ENCODE data around the gene EEF1A1.
"Not testable (repeated sequence)": the region's sequence is repeated elsewhere in the genome, so short reads cannot be mapped to it uniquely, and the experiment has no call there.

The EEF1A1 gene

GRCh38 chr6:73509851-73510250, 11.0 kb downstream of the EEF1A1 start:
- Histone ChIP-seq H3K4me3 (ENCODE audit: low read length) (no peak overlapping the region), H3K4me1 (ENCODE audit: low read length) (peaks cover 16% of the 10 kb centered on the region), H3K9me3 (ENCODE audit: insufficient read depth, low read length) (no peaks in the 10 kb centered on the region), H3K27me3 (ENCODE audit: low read depth, low read length) (no peaks in the 10 kb centered on the region), H2AFZ (ENCODE audit: low read depth, low read length) (no peak overlapping the region), H3K4me2 (ENCODE audit: low read length) (no peak overlapping the region), H4K20me1 (ENCODE audit: insufficient read depth, low read length) (peaks cover 18% of the 10 kb centered on the region), H3K79me2 (ENCODE audit: low read length) (no peaks in the 10 kb centered on the region), H3K27ac (ENCODE audit: low read length) (no peak overlapping the region), H3K36me3 (replicated peaks; ENCODE audit: low read depth, low read length) (peaks cover 22% of the 10 kb centered on the region), H3K9ac (ENCODE audit: low read length) (no peak overlapping the region)
- TF ChIP-seq EZH2phosphoT487 (IDR thresholded peaks at IDR 0.05; ENCODE audit: low read depth), result no peak
- no peak for TF ChIP-seq CTCF (IDR thresholded peaks at IDR 0.05; ENCODE audit: low read depth, low read length)

- Histone ChIP-seq H2AFZ (ENCODE audit: low read depth, low read length) (no peak overlapping the region), H3K27ac (ENCODE audit: low read length) (0 out of 2 replicates have a peak overlapping the region, but pooled peaks have one; percentile 4), H3K4me3 (ENCODE audit: low read length) (no peak overlapping the region), H3K9ac (ENCODE audit: low read length) (no peak overlapping the region), H4K20me1 (ENCODE audit: insufficient read depth, low read length) (peaks cover 14% of the 10 kb centered on the region), H3K4me1 (ENCODE audit: low read length) (peaks cover 11% of the 10 kb centered on the region), H3K27me3 (ENCODE audit: low read depth, low read length) (no peaks in the 10 kb centered on the region), H3K9me3 (ENCODE audit: insufficient read depth, low read length) (no peaks in the 10 kb centered on the region), H3K4me2 (ENCODE audit: low read length) (no peak overlapping the region), H3K36me3 (replicated peaks; ENCODE audit: low read depth, low read length) (peaks cover 26% of the 10 kb centered on the region), H3K79me2 (ENCODE audit: low read length) (no peaks in the 10 kb centered on the region)
- TF ChIP-seq EZH2phosphoT487 (IDR thresholded peaks at IDR 0.05; ENCODE audit: low read depth), result no peak
Measured at GRCh38 chr6:73508776-73509175, 12.1 kb downstream of the EEF1A1 start.

- H3K9me3 ChIP-seq (ENCODE audit: insufficient read depth, low read length), result no peaks in the 10 kb centered on the region
- H3K36me3 ChIP-seq (replicated peaks; ENCODE audit: low read depth, low read length), result peaks cover 28% of the 10 kb centered on the region
- H3K79me2 ChIP-seq (ENCODE audit: low read length), result no peaks in the 10 kb centered on the region
- no peaks in the 10 kb centered on the region for H3K27me3 ChIP-seq (ENCODE audit: low read depth, low read length)
- peaks cover 4% of the 10 kb centered on the region for H3K4me1 ChIP-seq (ENCODE audit: low read length)
- no peak overlapping the region for H3K27ac ChIP-seq (ENCODE audit: low read length)
- no peak overlapping the region for H3K9ac ChIP-seq (ENCODE audit: low read length)
- no peak overlapping the region for H3K4me3 ChIP-seq (ENCODE audit: low read length)
- no peaks in the 10 kb centered on the region for H4K20me1 ChIP-seq (ENCODE audit: insufficient read depth, low read length)
- no peak overlapping the region for H2AFZ ChIP-seq (ENCODE audit: low read depth, low read length)
- no peak overlapping the region for H3K4me2 ChIP-seq (ENCODE audit: low read length)
- TF ChIP-seq EZH2phosphoT487 (IDR thresholded peaks at IDR 0.05; ENCODE audit: low read depth) (no peak), CTCF (IDR thresholded peaks at IDR 0.05; ENCODE audit: low read depth, low read length) (no peak)
Measured at GRCh38 chr6:73506246-73506645, 14.6 kb downstream of the EEF1A1 start.

- not testable (repeated sequence) for H3K4me2 ChIP-seq (ENCODE audit: low read length); H3K27me3 ChIP-seq (ENCODE audit: low read depth, low read length); H3K27ac ChIP-seq (ENCODE audit: low read length); H4K20me1 ChIP-seq (ENCODE audit: insufficient read depth, low read length); H3K4me3 ChIP-seq (ENCODE audit: low read length); H3K9me3 ChIP-seq (ENCODE audit: insufficient read depth, low read length); H3K9ac ChIP-seq (ENCODE audit: low read length); H3K79me2 ChIP-seq (ENCODE audit: low read length); H3K4me1 ChIP-seq (ENCODE audit: low read length); H2AFZ ChIP-seq (ENCODE audit: low read depth, low read length)
- H3K36me3 ChIP-seq (replicated peaks; ENCODE audit: low read depth, low read length), result peaks cover 33% of the 10 kb centered on the region
Measured at GRCh38 chr6:73505705-73506104, 15.1 kb downstream of the EEF1A1 start.

- Histone ChIP-seq H3K4me3 (ENCODE audit: low read length) (no peak overlapping the region), H3K4me2 (ENCODE audit: low read length) (no peak overlapping the region)
- TF ChIP-seq EZH2phosphoT487 (IDR thresholded peaks at IDR 0.05; ENCODE audit: low read depth) (no peak), CTCF (IDR thresholded peaks at IDR 0.05; ENCODE audit: low read depth, low read length) (no peak)
Measured at GRCh38 chr6:73505142-73505541, 15.7 kb downstream of the EEF1A1 start.

More at GRCh38 chr6:73505142-73505541, 15.7 kb downstream of the EEF1A1 start:
- H2AFZ ChIP-seq (ENCODE audit: low read depth, low read length), result no peak overlapping the region
- H3K36me3 ChIP-seq (replicated peaks; ENCODE audit: low read depth, low read length), result peaks cover 37% of the 10 kb centered on the region
- no peaks in the 10 kb centered on the region for H4K20me1 ChIP-seq (ENCODE audit: insufficient read depth, low read length)
- H3K9ac ChIP-seq (ENCODE audit: low read length), result no peak overlapping the region
- no peaks in the 10 kb centered on the region for H3K79me2 ChIP-seq (ENCODE audit: low read length)
- H3K27me3 ChIP-seq (ENCODE audit: low read depth, low read length), result no peaks in the 10 kb centered on the region
- no peaks in the 10 kb centered on the region for H3K9me3 ChIP-seq (ENCODE audit: insufficient read depth, low read length)
- H3K27ac ChIP-seq (ENCODE audit: low read length), result no peak overlapping the region
- no peaks in the 10 kb centered on the region for H3K4me1 ChIP-seq (ENCODE audit: low read length)

Measured in OCI-LY3 (cell line).